ENCODE measurements around the gene GXYLT1. TPM values are rescaled to one million over a fixed set of nuclear protein-coding genes. Genes with fewer than 3 reads are reported as not detected.
A peak's percentile ranks its signal among the peaks of the same experiment; 100 is the strongest.

The GXYLT1 gene
- total RNA-seq, 1 experiment from 2014 or later = 9.0 TPM

- TF ChIP-seq MAX (IDR thresholded peaks at IDR 0.05) (peak; percentile 90), SP1 (IDR thresholded peaks at IDR 0.05; ENCODE audit: low read depth) (peak; percentile 56), CEBPB (IDR thresholded peaks at IDR 0.05; ENCODE audit: low read depth) (no peak), RAD21 (IDR thresholded peaks at IDR 0.05; ENCODE audit: low read depth) (no peak), SIN3A (IDR thresholded peaks at IDR 0.05; ENCODE audit: low read depth) (peak; percentile 56; the same call in 1 of the 2 replicates), ZFX (IDR thresholded peaks at IDR 0.05) (peak; percentile 89), EZH2phosphoT487 (IDR thresholded peaks at IDR 0.05; ENCODE audit: borderline replicate concordance) (no peak)
Measured at GRCh38 chr12:42144408-42145196, at the start of gene GXYLT1 (continued).

- Histone ChIP-seq H3K4me2 (ENCODE audit: low read length) (no peak overlapping the region), H3K36me3 (ENCODE audit: control insufficient read depth in 1 of 2, insufficient read depth in 2 of 2, low read length in 2 of 2) (no peaks in the 10 kb centered on the region), H3K9me2 (ENCODE audit: insufficient read depth) (no peaks in the 10 kb centered on the region), H3K27ac (ENCODE audit: low read depth, low read length) (no peak overlapping the region), H3K9me3 (ENCODE audit: control insufficient read depth in 1 of 2, insufficient read depth in 1 of 2, low read depth in 1 of 2, low read length in 2 of 2) (no peaks in the 10 kb centered on the region), H3K4me1 (ENCODE audit: control insufficient read depth in 1 of 2, insufficient read depth in 2 of 2, low read length in 2 of 2) (no peaks in the 10 kb centered on the region), H2AFZ (ENCODE audit: low read depth, low read length, poor library complexity, severe bottlenecking) (no peak overlapping the region), H3K9ac (ENCODE audit: low read length) (no peak overlapping the region), H4K20me1 (ENCODE audit: insufficient read depth) (no peaks in the 10 kb centered on the region), H3K27me3 (ENCODE audit: insufficient read depth, low read length) (no peaks in the 10 kb centered on the region), H3K79me2 (ENCODE audit: insufficient read depth, low read length) (no peaks in the 10 kb centered on the region), H3K4me3 (replicated peaks in 1 of 2; ENCODE audit: low read depth in 1 of 2, low read length in 2 of 2) (no peak overlapping the region)
- TF ChIP-seq CBX3 (IDR thresholded peaks at IDR 0.05; ENCODE audit: low read depth) (no peak), EGR1 (IDR thresholded peaks at IDR 0.05; ENCODE audit: low read depth) (no peak), MAX (IDR thresholded peaks at IDR 0.05) (no peak), CTCF (IDR thresholded peaks at IDR 0.05 in 2 of 3, conservative IDR thresholded peaks at IDR 0.05 in 1 of 3; ENCODE audit: borderline replicate concordance in 1 of 3, insufficient read depth in 1 of 3, low read depth in 2 of 3, low read length in 2 of 3) (no peak), ELF1 (IDR thresholded peaks at IDR 0.05; ENCODE audit: borderline replicate concordance, low read depth) (no peak), SP1 (IDR thresholded peaks at IDR 0.05; ENCODE audit: low read depth) (no peak), POLR2AphosphoS5 (IDR thresholded peaks at IDR 0.05; ENCODE audit: low read depth, low read length) (no peak), EZH2phosphoT487 (IDR thresholded peaks at IDR 0.05; ENCODE audit: borderline replicate concordance) (no peak), TCF7L2 (IDR thresholded peaks at IDR 0.05; ENCODE audit: borderline replicate concordance, extremely low read depth, insufficient read depth, insufficient read length) (no peak), POLR2A (IDR thresholded peaks at IDR 0.05; ENCODE audit: borderline replicate concordance, extremely low read depth, insufficient read depth, insufficient read length) (no peak), ZNF274 (IDR thresholded peaks at IDR 0.05; ENCODE audit: low read depth, low read length) (no peak), SRF (IDR thresholded peaks at IDR 0.05; ENCODE audit: low read depth) (no peak), EZH2 (IDR thresholded peaks at IDR 0.05) (no peak), FOSL1 (IDR thresholded peaks at IDR 0.05; ENCODE audit: low read depth) (no peak), SIN3A (IDR thresholded peaks at IDR 0.05; ENCODE audit: low read depth) (no peak), CEBPB (IDR thresholded peaks at IDR 0.05; ENCODE audit: low read depth) (no peak), JUND (IDR thresholded peaks at IDR 0.05) (no peak), YY1 (IDR thresholded peaks at IDR 0.05; ENCODE audit: extremely low read depth, insufficient replicate concordance, low read depth, low read length) (no peak), ATF3 (IDR thresholded peaks at IDR 0.05) (no peak), RAD21 (IDR thresholded peaks at IDR 0.05; ENCODE audit: low read depth) (no peak)
- ChIA-PET CTCF (no interaction called here), RAD21 (ENCODE audit: low non-redundant PET in 1 of 2, low total read pairs in 2 of 2, uncharacterized antibody in 2 of 2, unreplicated experiment in 2 of 2) (no interaction called here), POLR2A (no interaction called here)
- intact Hi-C loops (cut with micrococcal nuclease) = no loop called here
- no TSS peak for BruUV-seq (replicated peaks)
- no peak for DNase-seq (ENCODE audit: low read depth, low spot score)
- no peak for ATAC-seq
Measured at GRCh38 chr12:42192686-42193085, 48.0 kb upstream of the GXYLT1 start.

Data from HCT116 (cell line).